HepG2 (cell line): ENCODE data around the gene ABCG1.

Experiments used
- ARNT ChIP-seq: fragments of 450-650 bp; IDR thresholded peaks from 2 replicates; pipeline ENCODE4 v1.6.1; 2017
- BCL6 ChIP-seq: IDR thresholded peaks from 2 replicates; pipeline ENCODE4 v1.6.1; 2016; ENCODE audit warnings: missing genetic modification reagents, missing compliant biosample characterization

- TF ChIP-seq BCL6, result no peak
- TF ChIP-seq ARNT, result no peak
These were observed 124.6 kb downstream of the ABCG1 start for GRCh38 chr21:42343556-42343955.
